Gastrocnemius medialis (tissue), 4 donors: Measurements from ENCODE around the gene GDA. TPM values are rescaled to one million over a fixed set of nuclear protein-coding genes. Genes with fewer than 3 reads are reported as not detected.

Experiments
- ATAC-seq, 2 donors: fragments of 150-250 bp; one replicate each; pipeline ENCODE4 v1.9.1; 2016
- DNase-seq, 2 donors: peaks; one replicate each; pipeline ENCODE4 v3.0.0-alpha.2; 2019
- H3K27ac ChIP-seq, 4 donors: fragments of 200-600 bp; sonication (generic); 1 replicate in 1 of 4; 2 replicates in 3 of 4; pipeline ENCODE4 v1.5.1; 2016 to 2018; ENCODE audit warnings: mild to moderate bottlenecking in 2 of 4, moderate library complexity in 1 of 4
- H3K27me3 ChIP-seq, 3 donors: fragments of 200-600 bp; sonication (generic) in 2 of 3; 1 replicate in 1 of 3; 2 replicates in 2 of 3; pipeline versions ENCODE4 v1.5.1 to v1.6.0; 2016 to 2019; ENCODE audit warnings: mild to moderate bottlenecking in 1 of 3, moderate library complexity in 1 of 3
- H3K36me3 ChIP-seq, 2 donors: fragments of 200-600 bp; sonication (generic) in 1 of 2; one replicate each; pipeline ENCODE4 v1.5.1; 2017 to 2018
- H3K4me1 ChIP-seq, 2 donors: fragments of 200-600 bp; sonication (generic) in 1 of 2; one replicate each; pipeline ENCODE4 v1.5.1; 2016 to 2017; ENCODE audit warnings: mild to moderate bottlenecking in 2 of 2
- H3K4me3 ChIP-seq, 4 donors: fragments of 200-600 bp; sonication (generic) in 3 of 4; 1 replicate in 1 of 4; 2 replicates in 3 of 4; pipeline ENCODE4 v1.5.1; 2016 to 2019; ENCODE audit warnings: mild to moderate bottlenecking in 2 of 4
- H3K9me3 ChIP-seq, 3 donors: fragments of 200-600 bp; sonication (generic) in 2 of 3; 1 replicate in 1 of 3; 2 replicates in 2 of 3; pipeline ENCODE4 v1.5.1; 2016 to 2019
- POLR2A ChIP-seq, 2 donors: fragments of 450-650 bp; IDR thresholded peaks; one replicate each; pipeline ENCODE4 v1.6.1; 2017; ENCODE audit warnings: antibody characterized with exemption in 2 of 2, mild to moderate bottlenecking in 2 of 2, moderate library complexity in 2 of 2
- in situ Hi-C, 4 donors: fragments of 200-750 bp; cut with MboI; loops; one replicate each; pipeline versions ENCODE4 v1.15.0 to v1.8.0; 2017; ENCODE audit warnings: low sequenced_read_pairs in 4 of 4
- intact Hi-C: fragments of 100-400 bp; cut with DNase I; formaldehyde crosslinking; loops from one replicate; pipeline ENCODE4 v1.15.1; 2023; ENCODE audit warnings: low total_unique reads
- total RNA-seq, 4 donors: library from RNA; depleted of rRNA; stranded (reverse); fragments of >200 nt; gene quantifications; one replicate each; pipeline versions ENCODE4 v1.1.0 to v1.2.3, GENCODE V29; 2016
- TF ChIP-seq, protein P1 (sequence below), 5 experiments: fragments of 450-650 bp in 3 of 5; fragments of 200-600 bp in 2 of 5; sonication (generic) in 2 of 5; IDR thresholded peaks in 4 of 5; conservative IDR thresholded peaks in 1 of 5; 1 replicate in 4 of 5; 2 replicates in 1 of 5; pipeline ENCODE4 v1.5.1; 2016 to 2019; ENCODE audit warnings: antibody characterized with exemption in 5 of 5, mild to moderate bottlenecking in 3 of 5, moderate library complexity in 3 of 5

Gene GDA
- total RNA-seq, 4 donors from 2014 or later = 0.62 to 2.5 (median 0.82) TPM; not detected in 1

GRCh38 chr9:72292256-72292682 lies 143.0 kb downstream of the GDA start:
- Histone ChIP-seq H3K27ac (peak overlapping the region in 1 of 4 donors; percentile 27), H3K4me1 (peaks cover 0 to 11% of the 10 kb centered on the region in 2 donors), H3K36me3 (no peaks in the 10 kb centered on the region), H3K4me3 (no peak overlapping the region), H3K9me3 (no peaks in the 10 kb centered on the region), H3K27me3 (no peaks in the 10 kb centered on the region)
- DNase-seq (no peak), ATAC-seq (peak; percentile 61)
- in situ Hi-C loops = no loop called here
- intact Hi-C loops = loop anchor here (10.0 kb wide), 1 partner anchor 183 kb away; no protein-coding TSS in a partner anchor
- TF ChIP-seq POLR2A (IDR thresholded peaks at IDR 0.05) = no peak
- TF ChIP-seq, protein P1, sequence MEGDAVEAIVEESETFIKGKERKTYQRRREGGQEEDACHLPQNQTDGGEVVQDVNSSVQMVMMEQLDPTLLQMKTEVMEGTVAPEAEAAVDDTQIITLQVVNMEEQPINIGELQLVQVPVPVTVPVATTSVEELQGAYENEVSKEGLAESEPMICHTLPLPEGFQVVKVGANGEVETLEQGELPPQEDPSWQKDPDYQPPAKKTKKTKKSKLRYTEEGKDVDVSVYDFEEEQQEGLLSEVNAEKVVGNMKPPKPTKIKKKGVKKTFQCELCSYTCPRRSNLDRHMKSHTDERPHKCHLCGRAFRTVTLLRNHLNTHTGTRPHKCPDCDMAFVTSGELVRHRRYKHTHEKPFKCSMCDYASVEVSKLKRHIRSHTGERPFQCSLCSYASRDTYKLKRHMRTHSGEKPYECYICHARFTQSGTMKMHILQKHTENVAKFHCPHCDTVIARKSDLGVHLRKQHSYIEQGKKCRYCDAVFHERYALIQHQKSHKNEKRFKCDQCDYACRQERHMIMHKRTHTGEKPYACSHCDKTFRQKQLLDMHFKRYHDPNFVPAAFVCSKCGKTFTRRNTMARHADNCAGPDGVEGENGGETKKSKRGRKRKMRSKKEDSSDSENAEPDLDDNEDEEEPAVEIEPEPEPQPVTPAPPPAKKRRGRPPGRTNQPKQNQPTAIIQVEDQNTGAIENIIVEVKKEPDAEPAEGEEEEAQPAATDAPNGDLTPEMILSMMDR (IDR thresholded peaks at IDR 0.05 in 4 of 5, conservative IDR thresholded peaks at IDR 0.05 in 1 of 5) = peak; percentile 38 to 64 (median 45)

DNA sequence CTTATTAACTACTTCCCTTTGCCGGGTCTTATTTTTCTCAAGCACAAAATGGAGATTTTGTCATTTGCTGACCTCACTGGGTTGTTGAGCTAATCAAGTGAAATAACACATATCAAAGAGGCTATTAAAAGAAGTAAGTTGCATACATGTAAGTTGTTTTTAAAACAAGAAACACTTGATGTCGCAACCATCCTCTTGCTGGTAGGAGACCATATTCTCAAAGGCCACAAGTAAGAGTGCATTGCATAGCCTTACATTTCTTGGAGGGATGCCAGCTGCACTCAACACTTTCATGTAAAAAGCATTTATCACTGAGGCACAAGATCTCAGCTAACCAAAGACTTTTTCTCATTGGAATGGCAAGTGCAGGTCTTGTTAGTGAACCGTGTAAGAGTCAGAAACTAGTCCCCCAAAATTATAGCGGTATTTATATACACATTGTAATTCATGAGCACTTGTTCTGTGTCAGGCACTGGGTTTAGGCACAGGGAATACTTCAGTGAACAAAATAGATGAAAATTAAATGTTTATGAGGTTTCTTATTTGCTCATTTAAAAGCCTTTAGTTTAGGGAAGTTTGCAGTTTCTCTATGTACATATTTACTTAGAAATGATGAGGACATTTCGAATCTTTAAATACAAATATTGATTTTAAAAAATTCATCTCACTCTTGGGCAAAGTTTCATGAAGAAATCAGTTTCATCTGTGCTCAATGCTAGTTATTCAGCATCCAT lies 143.8 kb downstream of the GDA start:
- TF ChIP-seq POLR2A (IDR thresholded peaks at IDR 0.05) = no peak
- TF ChIP-seq, protein P1 (IDR thresholded peaks at IDR 0.05 in 4 of 5, conservative IDR thresholded peaks at IDR 0.05 in 1 of 5) = no peak
- ATAC-seq = no peak
- DNase-seq = no peak
- intact Hi-C loops (loop anchor here (10.0 kb wide), 1 partner anchor 182 kb away; no protein-coding TSS in a partner anchor), in situ Hi-C loops (no loop called here)
- H3K4me3 ChIP-seq = no peak overlapping the region
- H3K9me3 ChIP-seq = no peaks in the 10 kb centered on the region
- no peaks in the 10 kb centered on the region for H3K36me3 ChIP-seq
- H3K27ac ChIP-seq = peak overlapping the region in 1 of 4 donors; percentile 4
- no peaks in the 10 kb centered on the region for H3K27me3 ChIP-seq
- peaks cover 0 to 11% of the 10 kb centered on the region in 2 donors for H3K4me1 ChIP-seq

- in situ Hi-C loops = loop anchor here in 2 of 4 donors (5.0 kb wide), 1 partner anchor 297 kb away; no protein-coding TSS in a partner anchor
- no peak for ATAC-seq
Measured at GRCh38 chr9:72294936-72295335, 145.7 kb downstream of the GDA start.

DNA sequence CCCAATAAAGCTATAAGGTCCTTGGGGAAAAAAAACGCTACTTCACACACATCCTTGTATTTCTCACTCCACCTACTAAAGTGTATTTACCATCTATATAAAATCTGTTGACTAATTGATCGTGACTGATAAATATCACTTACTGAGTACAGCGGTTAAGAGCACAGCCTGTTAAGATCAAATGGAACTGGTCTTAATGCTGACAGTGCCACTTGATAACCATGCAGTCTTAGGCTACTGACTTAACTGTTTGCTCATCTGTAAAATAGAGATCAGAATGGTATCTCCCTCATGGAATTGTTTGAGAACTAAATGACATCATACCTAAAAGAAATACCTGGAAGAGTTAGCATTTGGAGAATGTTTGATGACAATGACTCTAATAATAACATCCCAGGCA lies 148.3 kb downstream of the GDA start:
- Histone ChIP-seq H3K36me3 (no peaks in the 10 kb centered on the region), H3K27ac (no peak overlapping the region), H3K4me1 (peaks cover 0 to 8% of the 10 kb centered on the region in 2 donors), H3K4me3 (no peak overlapping the region), H3K27me3 (no peaks in the 10 kb centered on the region), H3K9me3 (no peaks in the 10 kb centered on the region)
- no peak for DNase-seq
- intact Hi-C loops = loop anchor here (10.0 kb wide), 1 partner anchor 177 kb away; no protein-coding TSS in a partner anchor
- in situ Hi-C loops = loop anchor here in 2 of 4 donors (5.0 kb wide), 1 partner anchor 295 kb away; no protein-coding TSS in a partner anchor
- no peak for ATAC-seq
- TF ChIP-seq POLR2A (IDR thresholded peaks at IDR 0.05) = no peak
- TF ChIP-seq, protein P1 (IDR thresholded peaks at IDR 0.05 in 4 of 5, conservative IDR thresholded peaks at IDR 0.05 in 1 of 5) = no peak

More at GRCh38 chr9:72294936-72295335, 145.7 kb downstream of the GDA start:
- H3K4me3 ChIP-seq = no peak overlapping the region
- peaks cover 0 to 11% of the 10 kb centered on the region in 2 donors for H3K4me1 ChIP-seq
- no peak overlapping the region for H3K27ac ChIP-seq
- intact Hi-C loops = loop anchor here (10.0 kb wide), 1 partner anchor 180 kb away; no protein-coding TSS in a partner anchor
- no peak for DNase-seq
- no peaks in the 10 kb centered on the region for H3K9me3 ChIP-seq
- TF ChIP-seq, protein P1 (IDR thresholded peaks at IDR 0.05 in 4 of 5, conservative IDR thresholded peaks at IDR 0.05 in 1 of 5) = no peak
- no peaks in the 10 kb centered on the region for H3K36me3 ChIP-seq
- H3K27me3 ChIP-seq = no peaks in the 10 kb centered on the region
